AG04449 (cell line): Measurements from ENCODE around the gene FCN1.

Source experiments
- CTCF ChIA-PET: fragments of 350-600 bp; formaldehyde crosslinking; extraction: SDS; loops from one replicate; lab custom pipeline; 2021; ENCODE audit warnings: antibody characterized with exemption; lab: Yijun Ruan, JAX
- POLR2A ChIA-PET: fragments of 400-600, 350-600 bp; formaldehyde crosslinking; extraction: SDS; loops from one replicate; lab custom pipeline; 2020; ENCODE audit warnings: antibody characterized with exemption, inconsistent platforms; lab: Yijun Ruan, JAX
- DNase-seq: peaks from one replicate; pipeline ENCODE4 v3.0.0-alpha.2; 2010; ENCODE audit warnings: low read depth, low spot score
- H3K4me3 ChIP-seq: 2 replicates; pipeline ENCODE4 v1.5.1; 2011; ENCODE audit warnings: low read depth, mild to moderate bottlenecking, control low read depth, low read length
- CTCF ChIP-seq: IDR thresholded peaks from one replicate; pipeline ENCODE4 v1.5.1; 2011; ENCODE audit warnings: mild to moderate bottlenecking, moderate library complexity, low read length, control low read depth, inconsistent platforms; ENCODE audit not compliant: insufficient read depth; ENCODE audit errors: missing control alignments

FCN1 gene

GRCh38 chr9:134964271-134965055 is 46.8 kb upstream of the FCN1 start:
- TF ChIP-seq CTCF = no peak
- DNase-seq = no peak
- CTCF ChIA-PET = no interaction called here
- H3K4me3 ChIP-seq = no peak overlapping the region
- POLR2A ChIA-PET = no interaction called here

GRCh38 chr9:134963546-134963945 is 45.8 kb upstream of the FCN1 start:
- no peak for DNase-seq
- no peak overlapping the region for H3K4me3 ChIP-seq
- POLR2A ChIA-PET = no interaction called here
- CTCF ChIA-PET = no interaction called here
- TF ChIP-seq CTCF = no peak

- POLR2A ChIA-PET = no interaction called here
- no peak for TF ChIP-seq CTCF
- CTCF ChIA-PET = no interaction called here
- H3K4me3 ChIP-seq = no peak overlapping the region
- no peak for DNase-seq
Measured at GRCh38 chr9:134962973-134963364, 45.3 kb upstream of the FCN1 start.

GRCh38 chr9:134962065-134962972 is 44.6 kb upstream of the FCN1 start:
- POLR2A ChIA-PET = no interaction called here
- CTCF ChIA-PET = no interaction called here
- no peak for DNase-seq
- H3K4me3 ChIP-seq = no peak overlapping the region
- TF ChIP-seq CTCF = no peak

GRCh38 chr9:134961331-134962064 is 43.8 kb upstream of the FCN1 start:
- DNase-seq = no peak
- CTCF ChIA-PET = no interaction called here
- no peak overlapping the region for H3K4me3 ChIP-seq
- no peak for TF ChIP-seq CTCF
- POLR2A ChIA-PET = no interaction called here

GRCh38 chr9:134960701-134961181 is 43.0 kb upstream of the FCN1 start:
- no peak for TF ChIP-seq CTCF
- no peak overlapping the region for H3K4me3 ChIP-seq
- ChIA-PET POLR2A (no interaction called here), CTCF (no interaction called here)
- DNase-seq = no peak
